Aorta (tissue), 5 donors: ENCODE results near the gene RSBN1L. TPM values are rescaled to one million over a fixed set of nuclear protein-coding genes. Genes with fewer than 3 reads are reported as not detected.

Experiments used
- ATAC-seq: fragments of 200-7000 bp; cut with Tn5 transposase; one replicate; pipeline ENCODE4 v1.9.1; 2022; ENCODE audit warnings: moderate library complexity; ENCODE audit not compliant: low FRiP score
- DNase-seq, 2 donors: peaks; one replicate each; pipeline ENCODE4 v3.0.0-alpha.2; 2020
- H3K27ac ChIP-seq, 2 donors: one replicate each; pipeline ENCODE4 v1.5.1; 2013; ENCODE audit warnings: low read length in 2 of 2, mild to moderate bottlenecking in 2 of 2, moderate library complexity in 2 of 2, control low read depth in 1 of 2, inconsistent platforms in 1 of 2, low read depth in 1 of 2
- H3K27me3 ChIP-seq, 2 donors: one replicate each; pipeline ENCODE4 v1.6.1; 2013; ENCODE audit warnings: control low read depth in 1 of 2, low read length in 1 of 2, mild to moderate bottlenecking in 1 of 2, moderate library complexity in 1 of 2; ENCODE audit not compliant: insufficient read depth in 2 of 2, control insufficient read depth in 1 of 2
- H3K36me3 ChIP-seq, 2 donors: one replicate each; pipeline ENCODE4 v1.6.1; 2013; ENCODE audit warnings: control low read depth in 1 of 2, low read length in 1 of 2, mild to moderate bottlenecking in 1 of 2; ENCODE audit not compliant: insufficient read depth in 2 of 2, control insufficient read depth in 1 of 2
- H3K4me1 ChIP-seq, 2 donors: one replicate each; pipeline ENCODE4 v1.6.1; 2013; ENCODE audit warnings: low read length in 2 of 2, control low read depth in 1 of 2, mild to moderate bottlenecking in 1 of 2, moderate library complexity in 1 of 2; ENCODE audit not compliant: insufficient read depth in 2 of 2, control insufficient read depth in 1 of 2
- H3K4me3 ChIP-seq, 2 donors: one replicate each; pipeline ENCODE4 v1.5.1; 2013; ENCODE audit warnings: low read length in 2 of 2, control low read depth in 1 of 2, mild to moderate bottlenecking in 1 of 2
- H3K9me3 ChIP-seq: one replicate; pipeline ENCODE4 v1.6.1; 2013; ENCODE audit warnings: mild to moderate bottlenecking, low read length; ENCODE audit not compliant: control insufficient read depth
- WGBS, 2 donors: extraction: QIAGEN DNeasy Blood & Tissue Kit; methylation state at CpG; one replicate each; pipeline ENCODE4 v1.1.7; 2013; 5-methylcytosine and 5-hydroxymethylcytosine counted together
- intact Hi-C, 2 donors: fragments of 100-400 bp; cut with DNase I; formaldehyde crosslinking; loops; one replicate each; pipeline versions ENCODE4 v1.14.2 to v1.15.0; 2022
- polyA plus RNA-seq, 2 donors: library from polyadenylated mRNA; stranded (reverse); fragments of 200-250 nt; gene quantifications; one replicate each; pipeline ENCODE4 v1.2.3, GENCODE V29; 2013
- total RNA-seq, 2 donors: library from RNA; stranded (reverse); fragmentation: NEBNext Ultra II Directional; extraction: Animal tissue kit (Norgen Biotek cat#: 25700); gene quantifications; one replicate each; pipeline ENCODE4 v1.2.1, GENCODE V29; 2021
- donor health status: healthy with polysubstance abuse.
- donor health status: Bipolar disorder and iron deficiency.
- donor health status: DM: no; HTN: no; CAD: no.
- donor health status: DM: no; HTN: no; CAD: no.
- donor health status: DM: yes; HTN: yes; CAD: no.

RSBN1L gene
- total and polyA plus RNA-seq, 4 donors = 3.0 to 25.4 (median 16.1) TPM

DNA sequence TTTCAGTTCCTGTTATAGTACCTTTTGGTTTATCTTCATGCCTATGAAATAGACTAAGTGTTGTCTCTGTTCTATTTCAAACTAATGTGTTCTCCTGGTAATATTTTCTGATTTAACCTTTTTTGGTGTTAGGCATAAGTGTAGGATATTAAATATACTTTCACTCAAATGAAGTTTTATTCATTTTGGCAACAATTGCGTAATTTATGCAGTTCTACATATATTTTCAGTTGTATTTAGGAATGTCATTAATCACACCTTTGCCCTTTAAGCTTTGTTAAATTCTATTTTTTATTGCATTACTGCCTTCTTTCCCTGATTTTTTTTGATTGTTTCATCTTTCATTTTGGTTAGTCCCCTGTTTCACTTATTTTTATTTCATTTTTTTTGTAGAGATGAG lies 47.3 kb downstream of the RSBN1L start:
- intact Hi-C loops = no loop called here

DNA sequence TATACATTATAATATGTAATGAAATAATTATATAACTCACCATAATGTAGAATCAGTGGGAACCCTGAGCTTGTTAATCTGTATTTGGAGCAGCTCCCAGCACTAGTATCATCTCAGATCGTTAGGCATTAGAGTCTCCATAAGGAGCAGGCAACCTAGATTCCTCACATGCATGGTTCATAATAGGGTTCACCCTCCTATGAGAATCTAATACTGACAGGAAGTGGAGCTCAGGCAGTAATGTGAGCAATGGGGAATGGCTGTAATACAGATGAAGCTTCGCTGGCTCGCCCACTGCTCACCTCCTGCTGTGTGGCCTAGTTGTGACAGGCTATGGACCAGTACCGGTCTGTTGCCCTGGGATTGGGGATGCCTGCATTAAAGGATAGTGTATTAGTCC lies 49.5 kb downstream of the RSBN1L start:
- 92 to 99% methylated on average over 4 of the region's 4 CpGs for WGBS, 2 donors
- no peaks in the 10 kb centered on the region for H3K9me3 ChIP-seq
- peaks cover 0 to 3% of the 10 kb centered on the region in 2 donors for H3K4me1 ChIP-seq
- H3K27me3 ChIP-seq = no peaks in the 10 kb centered on the region
- no peak overlapping the region for H3K27ac ChIP-seq
- intact Hi-C loops = no loop called here
- no peak overlapping the region for H3K4me3 ChIP-seq
- no peak for ATAC-seq
- no peaks in the 10 kb centered on the region for H3K36me3 ChIP-seq
- no peak for DNase-seq

More for the DNA sequence above, 47.3 kb downstream of the RSBN1L start:
- H3K9me3 ChIP-seq = no peaks in the 10 kb centered on the region
- H3K27ac ChIP-seq = no peak overlapping the region
- WGBS, 2 donors = 92 to 94% methylated on average over 1 of the region's 1 CpG
- H3K36me3 ChIP-seq = peaks cover 0 to 2% of the 10 kb centered on the region in 2 donors
- peaks cover 1 to 3% of the 10 kb centered on the region in 2 donors for H3K4me1 ChIP-seq
- H3K27me3 ChIP-seq = no peaks in the 10 kb centered on the region
- DNase-seq (no peak), ATAC-seq (no peak)
- no peak overlapping the region for H3K4me3 ChIP-seq

DNA sequence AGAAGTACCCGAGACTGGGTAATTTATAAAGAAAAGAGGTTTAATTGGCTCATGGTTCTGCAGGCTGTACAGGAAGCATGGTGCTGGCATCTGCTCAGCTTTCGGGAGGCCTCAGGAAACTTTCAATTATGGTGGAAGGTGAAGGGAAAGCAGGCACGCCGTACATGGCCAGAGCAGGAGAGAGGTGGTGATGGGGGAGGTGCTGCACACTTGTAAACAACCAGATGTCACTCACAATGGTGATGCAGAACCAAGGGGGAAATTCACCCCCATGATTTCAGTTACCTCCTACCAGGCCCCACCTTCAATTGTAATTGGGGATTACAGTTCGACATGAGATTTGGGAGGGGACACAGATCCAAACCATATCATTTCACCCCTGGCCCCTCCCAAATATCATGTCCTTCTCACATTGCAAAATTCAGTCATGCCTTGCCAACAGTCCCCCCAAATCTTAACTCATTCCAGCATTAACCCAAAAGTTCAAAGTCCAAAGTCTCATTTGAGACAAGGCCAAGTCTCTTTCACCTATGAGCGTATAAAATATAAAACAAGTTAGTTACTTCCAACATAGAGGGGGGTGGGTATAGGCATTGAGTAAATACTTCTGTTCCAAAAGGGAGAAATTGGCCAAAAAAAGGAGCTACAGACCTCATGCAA lies 50.0 kb downstream of the RSBN1L start:
- Histone ChIP-seq H3K36me3 (no peaks in the 10 kb centered on the region), H3K4me3 (no peak overlapping the region), H3K27ac (no peak overlapping the region), H3K4me1 (peaks cover 0 to 3% of the 10 kb centered on the region in 2 donors), H3K9me3 (no peaks in the 10 kb centered on the region), H3K27me3 (no peaks in the 10 kb centered on the region)
- WGBS, 2 donors = 85 to 92% methylated on average over 6 of the region's 6 CpGs
- DNase-seq (no peak), ATAC-seq (no peak)
- intact Hi-C loops = no loop called here

DNA sequence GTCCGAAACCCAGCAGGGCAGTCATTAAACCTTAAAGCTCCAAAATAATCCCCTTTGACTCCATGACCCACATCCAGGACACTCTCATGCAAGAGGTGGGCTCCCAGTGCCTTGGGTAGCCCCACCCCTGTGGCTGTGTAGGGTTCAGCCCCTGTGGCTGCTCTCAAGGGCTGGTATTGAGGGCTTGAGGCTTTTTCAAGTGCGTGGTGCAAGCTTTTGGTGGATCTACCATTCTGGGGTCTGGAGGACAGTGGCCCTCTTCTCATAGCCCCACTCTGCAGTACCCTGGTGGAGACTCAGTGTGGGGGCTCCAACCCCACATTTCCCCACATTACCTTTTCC lies 50.5 kb downstream of the RSBN1L start:
- H3K27ac ChIP-seq = no peak overlapping the region
- ATAC-seq = no peak

DNA sequence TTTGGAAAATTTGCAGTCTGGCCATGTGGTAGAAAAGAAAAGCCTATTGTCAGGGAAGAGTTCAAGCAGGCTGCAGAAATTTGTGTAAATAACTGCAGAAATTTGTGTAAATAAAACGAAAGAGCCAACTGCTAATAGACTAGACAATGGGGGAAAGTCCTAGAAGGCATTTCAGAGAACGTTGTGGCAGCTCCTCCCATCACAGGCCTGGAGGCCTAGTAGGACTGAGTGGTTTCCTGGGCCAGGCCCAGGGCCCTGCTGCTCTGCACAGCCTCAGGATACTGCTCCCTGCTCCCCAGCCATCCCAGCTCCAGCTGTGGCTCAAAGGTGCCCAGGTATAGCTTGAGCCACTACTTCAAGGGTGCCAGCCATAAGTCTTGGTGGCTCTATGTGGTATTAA lies 50.9 kb downstream of the RSBN1L start:
- ATAC-seq (no peak), DNase-seq (no peak)
- Histone ChIP-seq H3K27ac (no peak overlapping the region), H3K4me1 (peaks cover 0 to 3% of the 10 kb centered on the region in 2 donors), H3K9me3 (no peaks in the 10 kb centered on the region), H3K27me3 (no peaks in the 10 kb centered on the region), H3K36me3 (no peaks in the 10 kb centered on the region), H3K4me3 (no peak overlapping the region)
- intact Hi-C loops = no loop called here
- 77 to 85% methylated on average over 2 of the region's 2 CpGs for WGBS, 2 donors

More for the DNA sequence above, 50.5 kb downstream of the RSBN1L start:
- H3K9me3 ChIP-seq = no peaks in the 10 kb centered on the region
- H3K27me3 ChIP-seq = no peaks in the 10 kb centered on the region
- H3K4me3 ChIP-seq = no peak overlapping the region
- intact Hi-C loops = no loop called here
- no peaks in the 10 kb centered on the region for H3K36me3 ChIP-seq
- WGBS, 2 donors = 97 to 98% methylated on average over 2 of the region's 2 CpGs
- peaks cover 0 to 3% of the 10 kb centered on the region in 2 donors for H3K4me1 ChIP-seq
- no peak for DNase-seq

DNA sequence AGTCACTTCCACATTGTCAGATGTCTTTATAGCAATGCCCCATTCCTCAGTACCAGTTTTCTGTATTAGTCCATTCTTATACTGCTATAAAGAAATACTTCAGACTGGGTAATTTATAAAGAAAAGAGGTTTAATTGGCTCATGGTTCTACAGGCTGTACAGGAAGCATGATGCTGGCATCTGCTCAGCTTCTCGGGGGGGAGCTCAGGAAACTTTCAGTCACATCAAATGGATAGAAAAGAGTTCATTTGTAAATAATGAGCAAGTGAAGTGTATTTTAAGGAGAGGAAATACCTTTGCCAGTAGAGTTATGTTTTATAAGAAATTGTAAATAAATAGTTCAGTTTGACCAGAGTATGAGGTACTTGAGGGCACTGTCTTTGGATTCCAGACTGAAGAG lies 51.5 kb downstream of the RSBN1L start:
- no peak for DNase-seq
- no peak for ATAC-seq
- H3K9me3 ChIP-seq = no peaks in the 10 kb centered on the region
- H3K4me3 ChIP-seq = no peak overlapping the region
- intact Hi-C loops = no loop called here
- no peaks in the 10 kb centered on the region for H3K27me3 ChIP-seq
- peaks cover 0 to 3% of the 10 kb centered on the region in 2 donors for H3K4me1 ChIP-seq
- WGBS, 2 donors = 74 to 81% methylated on average over 1 of the region's 1 CpG
- no peaks in the 10 kb centered on the region for H3K36me3 ChIP-seq
- H3K27ac ChIP-seq = no peak overlapping the region

DNA sequence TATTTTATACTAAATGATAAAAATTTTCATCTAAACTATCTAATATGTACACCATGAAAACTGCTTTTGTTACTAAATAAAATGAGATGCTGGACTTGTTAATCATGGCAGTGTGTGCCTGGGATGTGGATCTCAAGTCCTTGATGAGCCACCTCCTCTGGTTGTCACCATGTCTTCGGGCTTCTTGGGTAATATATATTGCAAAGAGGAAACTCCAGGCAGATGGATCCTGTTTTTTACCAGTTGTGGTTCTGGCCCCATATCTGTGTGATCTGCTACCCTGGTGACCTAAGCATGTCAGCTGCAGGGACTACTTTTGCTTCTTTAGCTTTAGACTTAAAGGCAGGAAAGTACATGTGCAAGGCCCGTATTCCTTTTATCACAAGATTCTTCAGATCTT lies 55.8 kb downstream of the RSBN1L start:
- 75 to 82% methylated on average over 2 of the region's 2 CpGs for WGBS, 2 donors
- no peaks in the 10 kb centered on the region for H3K9me3 ChIP-seq
- DNase-seq = no peak
- no peak overlapping the region for H3K27ac ChIP-seq
- H3K27me3 ChIP-seq = no peaks in the 10 kb centered on the region
- intact Hi-C loops = loop anchor here in 1 of 2 donors (5.0 kb wide), 1 partner anchor 35 kb away; no protein-coding TSS in a partner anchor
- H3K4me1 ChIP-seq = no peaks in the 10 kb centered on the region
- H3K4me3 ChIP-seq = no peak overlapping the region
- ATAC-seq = no peak
- no peaks in the 10 kb centered on the region for H3K36me3 ChIP-seq

DNA sequence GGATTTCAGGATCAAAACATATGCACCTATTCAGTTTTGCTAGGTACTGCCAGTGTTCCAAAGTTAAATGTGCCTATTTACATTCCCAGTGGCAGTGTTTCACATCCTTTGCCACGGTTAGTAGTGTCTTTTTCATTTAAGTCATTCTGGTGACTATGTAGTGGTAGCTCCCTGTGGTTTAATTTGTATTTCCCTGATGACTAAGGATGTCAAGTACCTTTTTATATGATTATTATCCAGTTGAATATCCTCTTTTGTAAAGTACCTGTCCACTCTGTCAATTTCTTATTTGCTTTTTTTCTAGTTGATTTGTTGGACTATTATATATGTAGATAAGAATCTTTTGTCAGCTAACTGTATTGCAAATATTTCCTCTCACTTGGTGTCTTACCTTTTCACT lies 56.9 kb downstream of the RSBN1L start:
- 61 to 65% methylated on average over 1 of the region's 1 CpG for WGBS, 2 donors
- Histone ChIP-seq H3K36me3 (no peaks in the 10 kb centered on the region), H3K27ac (no peak overlapping the region), H3K4me1 (no peaks in the 10 kb centered on the region), H3K4me3 (no peak overlapping the region), H3K27me3 (no peaks in the 10 kb centered on the region), H3K9me3 (no peaks in the 10 kb centered on the region)
- intact Hi-C loops = loop anchor here in 1 of 2 donors (5.0 kb wide), 1 partner anchor 36 kb away; no protein-coding TSS in a partner anchor
- DNase-seq = no peak
- ATAC-seq = no peak

DNA sequence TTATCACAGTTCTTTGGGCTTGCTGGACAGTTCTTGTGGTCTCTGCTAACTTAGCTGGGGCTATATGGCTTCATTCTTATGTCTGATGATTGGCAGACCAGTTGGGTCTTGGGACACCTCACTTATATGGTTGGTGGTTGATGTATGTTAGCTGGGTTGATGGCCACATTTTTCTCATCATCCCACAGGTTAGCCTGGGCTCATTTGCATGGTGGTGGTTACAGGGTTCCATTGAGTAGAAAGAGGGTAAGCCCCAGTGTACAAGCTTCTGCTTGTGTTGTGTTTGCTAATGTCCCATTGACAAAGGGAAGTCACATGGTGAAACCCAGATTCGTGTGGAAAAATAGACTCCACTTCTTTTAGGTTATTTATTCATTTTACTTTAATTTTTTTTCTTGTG lies 61.3 kb downstream of the RSBN1L start:
- ATAC-seq (no peak), DNase-seq (no peak)
- Histone ChIP-seq H3K27me3 (no peaks in the 10 kb centered on the region), H3K4me1 (no peaks in the 10 kb centered on the region), H3K4me3 (no peak overlapping the region), H3K27ac (no peak overlapping the region), H3K36me3 (no peaks in the 10 kb centered on the region), H3K9me3 (no peaks in the 10 kb centered on the region)
- intact Hi-C loops = loop anchor here in 1 of 2 donors (5.0 kb wide), 1 partner anchor 105 kb away; no protein-coding TSS in a partner anchor
- 6 to 15% methylated on average over 1 of the region's 1 CpG for WGBS, 2 donors
